AG08396 (cell line): ENCODE results near the gene POLR1B.
"Not testable (repeated sequence)": the region's sequence is repeated elsewhere in the genome, so short reads cannot be mapped to it uniquely, and the experiment has no call there.

Experiments
- DNase-seq: peaks from one replicate; pipeline ENCODE4 v3.0.0; 2012; ENCODE audit warnings: low spot score, mixed read lengths

The POLR1B gene

DNA sequence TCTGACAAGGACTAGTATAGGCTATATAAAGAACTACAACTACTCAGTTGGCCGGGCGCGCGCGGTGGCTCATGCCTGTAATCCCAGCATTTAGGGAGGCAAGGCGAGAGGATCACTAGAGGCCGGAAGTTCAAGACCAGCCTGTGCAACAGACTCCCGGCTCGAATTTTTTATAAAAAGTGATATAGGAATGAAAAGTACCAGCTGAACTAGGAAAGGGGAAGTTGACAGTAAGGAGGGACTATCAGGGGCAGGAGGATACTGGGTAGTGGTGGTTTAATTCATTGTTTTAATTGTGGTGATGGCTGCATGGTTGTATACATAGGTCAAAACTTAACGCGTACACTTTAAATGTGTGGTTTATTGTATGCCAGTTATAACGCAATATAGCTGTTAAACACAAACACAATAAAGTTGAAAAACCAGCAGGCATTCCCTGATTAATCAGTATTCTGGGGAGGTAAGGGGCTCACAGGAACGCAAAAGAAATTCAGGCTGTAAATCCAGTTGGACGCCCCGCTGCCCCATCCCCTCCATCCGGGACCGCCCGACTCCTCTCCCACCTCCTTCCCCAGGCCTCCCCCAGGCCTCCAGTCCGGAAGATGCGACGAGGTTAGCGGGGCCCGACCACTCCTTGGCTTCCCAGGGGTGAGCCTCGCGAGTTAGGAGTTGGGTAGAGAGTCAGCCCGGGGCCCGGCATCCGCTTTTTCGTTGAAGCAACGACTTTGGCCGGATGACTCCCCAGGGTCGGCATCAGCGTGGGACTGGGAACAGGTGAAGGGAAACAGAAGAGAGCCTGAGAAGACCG, 746 bp upstream of the POLR1B start:
- peak; percentile 75 for DNase-seq

DNA sequence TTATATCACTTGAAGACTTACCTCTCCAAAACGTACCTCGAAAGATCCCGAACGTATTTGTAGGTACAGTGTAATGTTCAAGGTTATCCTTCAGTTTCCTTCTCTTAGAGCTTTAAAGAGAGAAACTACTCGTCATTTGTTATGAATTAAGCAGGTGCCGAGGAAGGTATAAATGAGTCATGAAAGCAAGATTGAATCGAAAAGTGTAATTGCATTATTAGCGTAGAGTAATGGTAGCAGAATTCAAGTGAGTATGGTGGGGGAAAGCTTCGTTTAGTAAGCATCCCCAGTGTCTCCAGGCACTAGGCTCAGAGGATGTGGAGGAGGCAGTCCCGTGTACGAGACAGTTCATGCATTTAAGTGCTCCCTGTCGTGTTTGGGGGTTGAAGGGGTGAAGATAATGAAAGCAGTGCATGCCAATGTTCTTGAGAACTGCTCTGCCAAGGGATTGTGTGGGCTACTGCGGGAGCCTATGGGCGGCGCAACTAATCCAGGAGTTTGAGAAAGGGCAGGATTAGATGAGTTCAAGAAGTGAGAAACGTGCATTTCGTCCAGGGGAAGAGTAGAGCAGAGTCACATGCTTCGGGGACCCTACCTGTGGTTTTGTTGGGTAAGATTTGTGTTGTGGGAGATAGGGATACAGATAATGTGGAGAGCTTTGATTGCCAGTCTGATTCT, 858 bp downstream of the POLR1B start:
- DNase-seq = no peak

DNA sequence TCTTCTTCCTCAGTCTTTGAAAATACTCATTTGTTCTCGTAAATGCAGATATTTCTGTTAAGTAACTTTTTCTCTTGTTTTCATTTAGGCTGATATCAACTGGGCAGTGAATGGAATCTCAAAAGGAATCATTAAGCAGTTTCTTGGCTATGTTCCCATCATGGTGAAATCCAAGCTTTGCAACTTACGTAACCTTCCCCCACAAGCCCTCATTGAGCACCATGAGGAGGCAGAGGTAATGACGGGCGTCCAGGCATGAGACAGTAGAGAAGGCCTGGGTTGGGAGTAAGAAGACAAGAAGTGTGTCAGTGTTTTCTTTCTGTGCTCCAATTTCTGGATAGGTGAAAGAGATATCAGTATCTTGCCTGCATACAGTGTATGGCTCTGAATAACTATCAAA, 5.1 kb downstream of the POLR1B start:
- DNase-seq = peak; percentile 18

DNA sequence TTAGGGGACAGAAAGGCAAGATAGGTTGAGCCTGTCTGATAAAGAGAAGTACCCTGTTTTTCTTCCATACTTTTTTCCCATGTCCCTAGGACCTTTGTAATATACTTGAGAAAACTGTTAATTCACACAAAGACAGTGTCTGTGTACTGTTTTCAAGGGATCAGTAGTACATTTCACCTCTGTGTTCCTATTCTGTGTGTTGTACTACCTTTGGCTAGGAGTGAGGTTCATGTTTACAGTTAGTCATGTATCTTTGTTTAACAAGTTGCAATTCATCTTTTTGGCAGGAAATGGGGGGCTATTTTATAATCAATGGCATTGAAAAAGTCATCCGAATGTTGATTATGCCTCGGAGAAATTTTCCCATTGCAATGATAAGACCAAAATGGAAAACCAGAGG, 6.7 kb downstream of the POLR1B start:
- DNase-seq = no peak

DNA sequence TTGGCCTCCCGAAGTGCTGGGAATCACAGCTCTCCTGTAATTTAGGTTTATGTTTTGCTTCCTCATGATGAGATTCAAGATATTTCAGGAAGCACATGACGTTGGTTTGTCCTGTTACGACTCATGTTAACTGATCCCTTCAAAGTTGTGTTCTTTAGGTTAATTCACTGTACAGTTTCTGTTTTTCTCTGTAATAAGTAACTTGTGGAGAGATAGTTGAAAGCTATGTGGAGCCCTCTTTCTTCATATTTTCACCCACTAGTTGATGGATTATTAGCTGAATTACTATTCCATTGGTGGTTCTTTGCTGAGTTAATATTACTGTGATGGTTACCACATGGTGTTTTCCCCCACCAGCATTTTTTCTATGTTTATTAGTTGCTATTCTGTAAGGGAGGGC, 23.8 kb downstream of the POLR1B start:
- no peak for DNase-seq

DNA sequence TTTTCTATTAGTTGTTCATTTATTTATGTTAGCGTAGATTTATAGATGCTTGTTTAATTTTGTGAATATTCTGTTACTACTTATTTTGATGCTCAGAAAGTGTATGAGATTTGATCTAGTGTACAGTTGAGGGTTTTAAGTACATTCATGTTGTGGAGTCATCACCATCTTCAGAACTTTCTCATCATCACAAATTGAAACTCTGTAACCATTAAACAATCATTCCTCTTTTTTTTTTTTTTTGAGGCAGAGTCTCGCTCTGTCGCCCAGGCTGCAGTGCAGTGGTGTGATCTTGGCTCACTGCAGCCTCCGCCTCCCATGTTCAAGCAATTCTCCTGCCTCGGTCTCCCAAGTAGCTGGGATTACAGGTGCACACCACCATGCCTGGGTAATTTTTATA, 24.2 kb downstream of the POLR1B start:
- not testable (repeated sequence) for DNase-seq

DNA sequence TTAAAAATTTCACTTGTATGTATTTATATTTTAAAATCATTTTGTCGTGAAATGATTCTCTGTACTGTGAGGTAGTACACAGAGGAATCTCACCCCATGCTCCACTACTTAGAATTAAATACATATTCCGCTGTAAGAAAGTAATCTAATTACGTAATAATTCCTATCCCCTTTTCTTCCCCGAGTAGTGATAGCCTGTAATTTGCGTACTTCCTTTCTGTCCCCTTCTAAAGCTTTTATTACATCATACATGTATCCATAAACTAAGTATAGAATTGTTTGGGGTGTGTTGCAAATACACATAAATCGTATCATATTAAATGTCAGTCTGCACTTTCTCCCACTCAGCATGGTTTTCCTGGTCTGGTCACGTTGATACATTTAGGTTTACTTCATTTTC, 29.7 kb downstream of the POLR1B start:
- no peak for DNase-seq

DNA sequence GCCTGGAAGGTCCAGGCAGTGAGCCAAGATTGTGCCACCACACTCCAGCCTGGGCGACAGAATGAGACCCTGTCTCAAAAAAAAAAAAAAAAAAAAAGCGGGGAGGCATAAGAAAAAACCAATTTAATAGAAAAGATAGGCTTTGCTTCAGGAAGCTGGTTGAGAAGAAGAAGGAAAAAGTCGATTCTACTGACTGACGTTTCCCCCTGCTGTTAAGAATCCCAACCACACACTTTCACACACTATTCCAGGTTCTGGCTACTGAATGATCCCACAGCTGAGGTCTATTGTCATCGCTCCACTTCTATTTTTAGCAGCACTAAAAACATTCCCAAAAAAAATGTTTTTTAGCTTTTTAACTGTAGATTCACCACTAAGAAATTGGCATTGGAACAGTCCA, 35.5 kb downstream of the POLR1B start:
- peak; percentile 21 for DNase-seq

DNA sequence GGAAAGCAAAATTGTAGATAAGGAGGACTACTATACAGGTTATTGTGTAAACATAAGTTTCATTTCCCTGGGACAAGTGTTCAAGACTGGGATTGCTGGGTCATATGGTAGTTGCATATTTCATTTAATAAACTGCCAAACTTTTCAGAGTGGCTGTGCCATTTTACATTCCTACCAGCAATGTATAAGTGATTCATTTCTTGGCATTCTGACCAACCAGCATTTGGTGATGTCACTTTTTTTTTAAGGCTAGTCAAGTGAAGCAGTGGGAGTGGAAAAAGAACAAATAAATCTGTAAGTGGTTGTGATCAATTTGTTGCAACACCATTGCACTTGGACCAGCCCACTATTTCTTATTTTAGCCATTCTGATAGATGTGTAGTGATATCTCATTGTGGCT, 37.0 kb downstream of the POLR1B start:
- peak; percentile 16 for DNase-seq

DNA sequence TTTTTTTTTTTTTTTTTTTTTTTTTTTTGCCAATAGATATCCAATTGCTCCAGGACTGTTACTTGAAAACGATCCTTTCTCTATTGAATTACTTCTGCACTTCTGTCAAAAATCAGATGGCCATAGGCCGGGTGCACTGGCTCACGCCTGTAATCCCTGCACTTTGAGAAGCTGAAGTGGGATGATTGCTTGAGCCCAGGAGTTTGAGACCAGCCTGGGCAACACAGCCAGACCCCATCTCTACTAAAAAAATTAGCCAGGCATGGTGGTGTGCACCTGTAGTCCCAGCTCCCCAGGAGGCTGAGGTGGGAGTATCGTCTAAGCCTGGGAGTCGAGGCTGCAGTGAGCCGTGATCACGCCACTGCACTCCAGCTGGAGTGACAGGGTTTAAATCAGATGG, 37.8 kb downstream of the POLR1B start:
- no peak for DNase-seq

DNA sequence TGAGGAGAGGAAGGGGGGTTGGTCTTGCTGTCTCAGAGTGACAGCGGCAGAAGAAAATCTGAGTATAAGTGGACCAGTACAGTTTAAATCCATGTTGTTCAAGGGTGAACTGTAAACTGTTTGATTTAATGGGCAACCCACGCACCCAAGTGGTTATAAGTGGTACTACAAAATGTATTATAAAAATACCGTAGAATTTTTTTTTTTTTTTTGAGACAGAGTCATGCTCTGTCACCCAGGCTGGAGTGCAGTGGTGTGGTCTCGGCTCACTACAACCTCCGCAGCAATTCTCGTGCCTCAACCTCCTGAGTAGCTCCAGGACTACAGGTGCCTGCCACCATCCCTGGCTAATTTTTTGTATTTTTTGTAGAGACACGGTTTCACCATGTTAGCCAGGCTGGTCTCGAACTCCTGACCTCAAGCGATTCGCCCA, 40.1 kb downstream of the POLR1B start:
- DNase-seq = peak; percentile 18

DNA sequence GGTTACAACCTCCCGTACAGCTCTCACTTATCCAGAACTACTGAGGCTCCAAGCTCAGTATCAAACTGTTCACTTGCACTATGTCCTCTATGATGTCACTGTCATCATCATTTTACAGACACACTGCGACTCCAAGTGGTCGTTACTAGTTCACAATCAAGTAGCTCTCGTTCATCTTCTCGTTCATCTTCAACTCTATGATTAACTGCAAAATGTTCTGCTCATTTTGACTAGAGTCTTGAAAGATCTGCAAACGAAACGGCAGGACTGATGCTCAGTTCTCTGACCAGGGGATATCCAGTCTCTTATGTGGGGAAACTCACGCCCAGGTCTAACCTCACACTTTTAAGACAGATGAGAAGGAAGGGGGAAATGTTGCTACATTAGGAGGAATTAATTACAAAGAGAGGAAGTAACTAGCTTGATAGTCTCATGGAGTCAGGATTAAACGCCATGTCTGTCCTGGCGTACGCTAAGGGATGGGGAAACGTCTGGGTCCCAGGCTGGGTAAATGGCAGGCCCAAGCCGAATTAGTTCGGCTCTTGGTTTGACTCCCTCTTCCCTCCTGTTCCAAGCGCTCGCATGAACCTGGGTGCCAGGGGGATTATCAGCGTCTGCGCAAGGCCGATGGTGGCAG, 41.4 kb downstream of the POLR1B start:
- DNase-seq = no peak

DNA sequence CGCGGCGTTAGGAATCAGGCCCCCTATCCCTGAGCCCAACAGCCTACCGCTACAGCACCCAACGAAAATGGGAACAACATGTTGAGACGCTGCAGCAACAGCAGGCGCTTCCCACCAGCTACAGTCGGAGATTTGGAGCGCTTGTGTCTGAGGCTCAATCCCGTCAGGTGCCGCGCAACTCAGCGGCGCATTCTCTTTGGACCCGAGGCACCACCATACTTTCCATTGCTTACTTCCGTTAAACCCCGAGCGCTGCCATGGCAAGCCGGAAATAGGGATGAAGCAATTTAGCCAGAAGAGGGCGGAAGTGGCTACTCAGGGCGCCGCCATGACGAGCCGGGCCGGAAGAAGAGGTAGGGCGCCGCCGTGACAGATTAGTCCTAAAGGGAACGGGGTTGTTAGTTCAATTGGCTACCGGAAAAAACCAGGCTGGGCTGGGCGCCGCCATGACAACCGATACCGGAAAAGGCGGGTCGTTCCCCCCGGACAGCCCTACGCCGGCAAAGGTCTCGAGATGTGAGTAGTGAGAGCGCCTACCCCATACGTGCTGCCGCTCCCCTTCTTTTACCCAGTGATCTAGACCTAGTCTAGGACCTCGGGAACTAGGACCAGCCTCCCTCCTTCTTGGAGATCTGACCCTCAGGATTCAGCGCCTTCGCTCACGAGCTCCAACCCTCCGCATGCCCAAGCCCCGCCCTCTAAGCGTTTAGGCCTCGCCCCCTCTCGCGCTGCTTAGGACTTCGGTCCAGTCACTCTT, 42.0 kb downstream of the POLR1B start, which contains the start of gene CHCHD5:
Gene CHCHD5 (plus strand): TSS at position 476 of the 757 bp plus-strand sequence. CDS start 39 bp downstream, at position 515.
- peak; percentile 85 for DNase-seq

DNA sequence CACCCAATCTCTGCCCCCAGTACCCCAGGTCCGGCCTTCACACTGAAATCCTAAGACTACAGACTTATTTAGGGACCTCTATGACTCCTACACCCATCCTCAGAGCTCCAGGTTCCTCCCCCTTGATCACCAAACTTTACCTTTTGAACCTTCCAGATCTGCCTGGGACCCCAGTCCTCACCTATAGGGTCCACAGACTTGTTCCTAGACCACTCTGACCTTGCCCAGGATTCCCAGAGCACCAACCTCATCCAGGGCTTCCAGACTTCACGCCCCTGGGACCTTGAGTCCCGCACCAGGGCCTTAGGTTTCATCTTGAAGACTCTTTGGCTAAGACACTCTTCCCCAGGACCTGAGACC, 42.6 kb downstream of the POLR1B start:
- no peak for DNase-seq

DNA sequence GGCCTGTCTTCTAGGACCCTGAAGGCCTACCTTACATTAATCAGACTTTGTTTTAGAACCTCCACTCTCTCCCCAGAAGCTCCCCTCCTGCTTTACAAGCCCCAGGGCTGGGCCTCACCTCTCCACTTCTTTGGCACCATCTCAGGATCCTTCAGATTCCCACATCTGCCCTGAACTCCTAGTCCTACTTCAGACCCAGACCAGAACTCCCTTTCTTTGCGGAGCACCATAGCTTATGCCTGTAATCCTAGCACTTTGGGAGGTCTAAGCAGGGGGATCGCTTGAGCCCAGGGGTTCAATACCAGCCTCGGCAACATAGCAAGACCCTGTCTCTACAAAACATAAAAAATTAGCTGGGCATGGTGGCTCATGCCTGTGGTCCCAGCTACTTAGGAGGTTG, 43.1 kb downstream of the POLR1B start:
- no peak for DNase-seq

DNA sequence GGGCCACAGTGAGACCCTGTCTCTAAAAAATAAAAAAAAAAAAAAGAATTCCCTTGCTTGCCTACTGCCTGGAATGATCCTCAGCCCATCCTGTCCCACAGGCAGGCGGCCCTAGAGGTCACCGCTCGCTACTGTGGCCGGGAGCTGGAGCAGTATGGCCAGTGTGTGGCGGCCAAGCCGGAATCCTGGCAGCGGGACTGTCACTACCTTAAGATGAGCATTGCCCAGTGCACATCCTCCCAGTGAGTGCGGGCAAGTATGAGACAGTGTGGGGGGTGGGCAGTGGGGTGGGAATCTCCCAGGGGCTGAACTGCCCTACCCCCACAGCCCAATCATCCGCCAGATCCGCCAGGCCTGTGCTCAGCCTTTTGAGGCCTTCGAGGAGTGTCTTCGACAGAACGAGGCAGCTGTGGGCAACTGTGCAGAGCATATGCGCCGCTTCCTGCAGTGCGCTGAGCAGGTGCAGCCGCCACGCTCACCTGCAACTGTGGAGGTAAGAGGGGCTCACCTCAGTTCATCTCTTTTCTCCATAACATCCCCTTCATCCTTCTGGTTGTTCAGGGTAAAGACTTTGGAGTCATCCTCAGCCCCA, 43.7 kb downstream of the POLR1B start:
- DNase-seq = no peak

DNA sequence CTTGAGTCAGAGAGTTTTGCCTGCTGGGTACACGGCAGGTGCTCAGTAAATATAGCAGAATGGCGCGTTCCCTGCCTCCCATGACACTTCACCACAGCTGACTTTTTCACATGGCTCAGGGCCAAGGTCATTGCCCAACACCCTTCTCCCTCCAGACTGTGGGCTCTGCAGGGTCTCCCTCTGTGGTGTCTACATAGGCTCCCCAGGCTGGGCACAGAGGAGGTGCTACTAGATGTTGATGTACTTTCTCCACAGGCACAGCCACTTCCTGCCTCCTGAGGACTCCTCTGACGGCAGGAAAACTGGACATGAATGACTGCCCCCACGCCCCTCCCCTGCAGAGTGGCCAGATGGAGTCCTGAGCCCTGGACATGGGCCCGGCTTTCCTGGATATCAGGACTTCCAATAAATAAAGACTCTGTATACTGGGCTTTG, 46.4 kb downstream of the POLR1B start:
- DNase-seq = no peak

DNA sequence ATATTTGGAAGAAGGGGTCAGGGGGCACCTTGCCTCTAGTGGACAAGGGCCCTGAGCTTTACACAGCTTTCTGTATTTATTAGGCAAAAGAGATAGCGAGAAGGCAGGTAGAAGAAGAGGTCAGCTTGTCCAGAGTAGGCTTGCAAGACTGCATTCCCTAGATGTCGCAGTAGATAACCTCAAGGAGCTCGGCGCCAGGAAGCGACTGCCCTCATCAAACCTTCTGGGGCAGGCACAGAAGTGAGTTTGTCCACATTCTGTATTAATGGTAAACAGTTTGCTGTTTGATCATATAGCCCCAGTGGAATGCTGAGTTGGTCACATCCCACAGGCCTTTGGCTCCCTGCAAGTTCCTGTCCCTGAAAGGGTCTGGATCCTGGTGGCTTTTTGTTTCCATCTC, 49.1 kb downstream of the POLR1B start:
- no peak for DNase-seq

DNA sequence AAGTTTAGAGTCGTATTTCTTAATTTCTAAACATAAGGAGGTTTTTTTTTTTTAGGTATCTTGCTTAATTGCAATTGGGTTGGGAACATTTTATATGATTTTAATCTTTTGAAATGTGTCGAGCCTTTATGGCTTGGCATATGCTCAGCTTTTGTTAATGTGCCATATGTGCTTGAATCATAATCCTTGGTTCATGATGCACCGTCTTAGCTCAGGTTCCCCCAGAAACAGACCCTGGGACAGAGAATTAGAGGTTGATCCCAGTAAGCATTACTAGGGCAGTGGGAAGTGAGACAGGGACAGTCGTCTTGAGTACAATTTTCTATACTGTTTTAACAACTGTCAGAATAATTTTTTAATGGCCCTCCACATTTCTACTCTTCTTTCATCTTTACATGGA, 51.5 kb downstream of the POLR1B start:
- no peak for DNase-seq

DNA sequence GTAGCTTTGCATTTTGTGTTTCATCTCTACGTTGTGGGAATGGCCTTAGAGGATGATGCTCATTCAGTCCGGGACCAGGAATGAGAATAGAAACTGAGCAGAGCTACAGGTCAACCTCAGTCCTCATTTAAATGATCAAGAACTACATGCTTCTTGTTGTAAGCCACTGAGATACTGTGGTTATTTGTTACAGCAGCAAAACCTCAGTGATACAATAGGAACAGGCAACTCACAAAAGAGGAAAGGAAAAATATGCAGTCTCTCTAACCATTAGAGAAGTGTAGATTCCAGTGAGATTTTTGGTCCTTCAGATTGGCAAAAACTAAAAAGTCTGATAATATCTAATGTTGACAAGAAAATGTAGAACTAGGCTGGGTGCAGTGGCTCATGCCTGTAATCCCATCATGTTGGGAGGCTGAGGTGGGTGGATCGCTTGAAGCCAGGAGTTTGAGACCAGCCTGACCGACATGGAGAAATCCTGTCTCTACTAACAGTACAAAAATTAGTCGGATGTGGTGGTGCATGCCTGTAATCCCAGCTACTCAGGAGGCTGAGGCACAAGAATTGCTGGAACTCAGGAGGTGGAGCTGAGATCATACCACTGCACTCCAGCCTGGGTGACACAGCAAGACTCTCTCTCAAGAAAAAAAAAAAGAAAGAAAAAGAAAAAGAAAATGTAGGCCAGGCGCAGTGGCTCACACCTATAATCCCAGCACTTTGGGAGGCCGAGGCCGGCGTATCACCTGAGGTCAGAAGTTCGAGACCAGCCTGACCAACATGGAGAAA, 55.5 kb downstream of the POLR1B start:
- no peak for DNase-seq

DNA sequence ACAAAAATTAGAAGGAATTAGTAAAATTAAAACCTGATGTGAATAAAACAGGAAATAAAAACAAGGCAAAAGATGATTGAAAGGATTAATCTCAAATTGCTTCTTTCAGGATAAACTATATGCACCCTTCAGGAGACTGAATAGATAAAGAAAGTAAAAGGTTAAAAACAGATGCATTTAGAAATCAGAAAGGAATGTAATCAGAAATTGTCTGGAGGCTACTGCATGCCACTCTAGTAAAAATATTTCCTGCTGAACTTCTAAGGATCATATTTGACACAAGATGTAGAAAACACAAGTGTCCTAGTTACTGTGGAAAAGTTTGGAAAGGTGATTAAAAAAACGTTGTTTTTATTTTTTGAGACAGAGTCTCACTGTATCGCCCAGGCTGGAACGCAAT, 58.4 kb downstream of the POLR1B start:
- DNase-seq = no peak
